Caco-2 (cell line): ENCODE measurements around the gene GREB1. TPM values are rescaled to one million over a fixed set of nuclear protein-coding genes. Genes with fewer than 3 reads are reported as not detected.

Experiments
- BruUV-seq: library from RNA; stranded (reverse); fragments of 400-500 nt; replicated peaks from 2 replicates; lab custom pipeline; 2021; lab: Mats Ljungman, UMichigan
- CTCF ChIA-PET: fragments of 300-600 bp; sonication (Branson Sonifier 250); formaldehyde crosslinking; loops from one replicate; lab custom pipeline; 2022; ENCODE audit warnings: antibody characterized with exemption; lab: Charles Lee
- POLR2A ChIA-PET: fragments of 300-600 bp; sonication (Branson Sonifier 250); formaldehyde crosslinking; loops from one replicate; lab custom pipeline; 2022; ENCODE audit warnings: antibody characterized with exemption; lab: Charles Lee
- DNase-seq, 2 experiments: peaks; one replicate each; pipeline versions ENCODE4 v3.0.0 to v3.0.0-alpha.2; 2020 to 2022
- H3K27me3 ChIP-seq: replicated peaks from 2 replicates; pipeline ENCODE4 v1.6.0; 2011; ENCODE audit warnings: low read length; ENCODE audit not compliant: control insufficient read depth, insufficient read depth
- H3K36me3 ChIP-seq: 2 replicates; pipeline ENCODE4 v1.5.1; 2011; ENCODE audit warnings: low read length; ENCODE audit not compliant: control insufficient read depth, insufficient read depth
- H3K4me1 ChIP-seq: fragments of 250-450 bp; sonication (Bioruptor Pico); 2 replicates; pipeline ENCODE4 v1.5.1; 2020; ENCODE audit warnings: mild to moderate bottlenecking
- H3K4me3 ChIP-seq: 2 replicates; pipeline ENCODE4 v1.5.1; 2011; ENCODE audit warnings: low read depth, mild to moderate bottlenecking, control low read depth, low read length
- H3K9me3 ChIP-seq: fragments of 250-450 bp; sonication (Bioruptor Pico); 2 replicates; pipeline ENCODE4 v1.5.1; 2020; ENCODE audit warnings: mild to moderate bottlenecking, moderate library complexity
- H3K27ac Mint-ChIP-seq: one replicate; pipeline ENCODE4 v1.8.0; 2022; ENCODE audit warnings: mixed read lengths; ENCODE audit not compliant: unreplicated experiment
- H3K27me3 Mint-ChIP-seq: one replicate; pipeline ENCODE4 v1.8.0; 2022; ENCODE audit warnings: mixed read lengths; ENCODE audit not compliant: insufficient read depth, unreplicated experiment
- H3K36me3 Mint-ChIP-seq: one replicate; pipeline ENCODE4 v1.8.0; 2022; ENCODE audit warnings: mild to moderate bottlenecking, mixed read lengths; ENCODE audit not compliant: insufficient read depth, unreplicated experiment
- H3K4me1 Mint-ChIP-seq: one replicate; pipeline ENCODE4 v1.8.0; 2022; ENCODE audit warnings: low read depth, mixed read lengths; ENCODE audit not compliant: unreplicated experiment
- H3K4me3 Mint-ChIP-seq: one replicate; pipeline ENCODE4 v1.8.0; 2022; ENCODE audit warnings: mild to moderate bottlenecking, moderate library complexity, mixed read lengths; ENCODE audit not compliant: unreplicated experiment
- H3K9me3 Mint-ChIP-seq: one replicate; pipeline ENCODE4 v1.8.0; 2022; ENCODE audit warnings: mixed read lengths; ENCODE audit not compliant: unreplicated experiment
- intact Hi-C: fragments of 100-400 bp; cut with micrococcal nuclease; formaldehyde crosslinking; loops from one replicate; pipeline ENCODE4 v1.10.0; 2022; ENCODE audit not compliant: unreplicated experiment
- total RNA-seq: library from RNA; stranded (reverse); gene quantifications from 2 replicates; pipeline ENCODE4 v1.2.3, GENCODE V29; 2022
- TF ChIP-seq, protein P1 (sequence below), 2 experiments: fragments of 200-600 bp in 1 of 2; IDR thresholded peaks; 1 replicate in 1 of 2; 2 replicates in 1 of 2; pipeline versions ENCODE4 v1.5.1 to v1.8.0; 2011 to 2022; ENCODE audit warnings: antibody characterized with exemption in 1 of 2, control low read depth in 1 of 2, inconsistent platforms in 1 of 2, low read depth in 1 of 2, low read length in 1 of 2, mild to moderate bottlenecking in 1 of 2, moderate library complexity in 1 of 2; ENCODE audit not compliant: insufficient read depth in 1 of 2, severe bottlenecking in 1 of 2, unreplicated experiment in 1 of 2

The GREB1 gene
- total RNA-seq, 1 experiment from 2014 or later, result 2.4 TPM

DNA sequence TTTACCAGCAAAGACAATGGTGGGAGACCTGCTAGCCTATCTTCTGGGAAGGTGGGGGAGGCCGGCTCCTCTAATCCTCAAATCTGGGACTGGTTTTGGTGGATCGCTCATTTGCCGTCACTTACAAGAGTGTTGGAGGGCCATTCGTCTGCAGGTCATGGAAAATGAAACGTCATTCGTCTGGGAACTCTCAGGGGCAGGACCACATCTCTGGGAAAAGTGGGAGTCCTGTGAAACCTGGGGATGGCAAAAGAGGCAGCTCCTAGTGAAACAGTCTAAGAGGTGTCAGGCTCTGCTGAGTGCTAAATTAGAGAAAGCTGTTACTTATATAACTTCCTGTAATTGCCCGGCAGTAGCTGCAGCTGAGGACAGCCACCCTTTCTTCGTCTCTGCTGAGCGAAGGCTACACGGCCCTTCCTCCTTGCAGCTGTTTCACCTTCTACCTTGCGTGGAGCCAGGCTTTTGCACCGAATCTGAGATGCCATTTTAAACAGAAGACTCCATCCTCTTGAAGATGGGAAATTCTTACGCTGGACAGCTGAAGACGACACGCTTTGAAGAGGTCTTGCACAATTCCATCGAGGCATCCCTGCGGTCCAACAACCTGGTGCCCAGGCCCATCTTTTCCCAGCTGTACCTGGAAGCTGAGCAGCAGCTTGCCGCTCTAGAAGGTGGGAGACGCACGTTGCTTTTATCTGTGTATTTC is 22.4 kb downstream of the GREB1 start:
- DNase-seq, result no peak
- Histone ChIP-seq H3K36me3 (no peaks in the 10 kb centered on the region), H3K4me1 (no peaks in the 10 kb centered on the region), H3K9me3 (no peaks in the 10 kb centered on the region), H3K27me3 (no peaks in the 10 kb centered on the region), H3K4me3 (no peak overlapping the region)
- TF ChIP-seq, protein P1, sequence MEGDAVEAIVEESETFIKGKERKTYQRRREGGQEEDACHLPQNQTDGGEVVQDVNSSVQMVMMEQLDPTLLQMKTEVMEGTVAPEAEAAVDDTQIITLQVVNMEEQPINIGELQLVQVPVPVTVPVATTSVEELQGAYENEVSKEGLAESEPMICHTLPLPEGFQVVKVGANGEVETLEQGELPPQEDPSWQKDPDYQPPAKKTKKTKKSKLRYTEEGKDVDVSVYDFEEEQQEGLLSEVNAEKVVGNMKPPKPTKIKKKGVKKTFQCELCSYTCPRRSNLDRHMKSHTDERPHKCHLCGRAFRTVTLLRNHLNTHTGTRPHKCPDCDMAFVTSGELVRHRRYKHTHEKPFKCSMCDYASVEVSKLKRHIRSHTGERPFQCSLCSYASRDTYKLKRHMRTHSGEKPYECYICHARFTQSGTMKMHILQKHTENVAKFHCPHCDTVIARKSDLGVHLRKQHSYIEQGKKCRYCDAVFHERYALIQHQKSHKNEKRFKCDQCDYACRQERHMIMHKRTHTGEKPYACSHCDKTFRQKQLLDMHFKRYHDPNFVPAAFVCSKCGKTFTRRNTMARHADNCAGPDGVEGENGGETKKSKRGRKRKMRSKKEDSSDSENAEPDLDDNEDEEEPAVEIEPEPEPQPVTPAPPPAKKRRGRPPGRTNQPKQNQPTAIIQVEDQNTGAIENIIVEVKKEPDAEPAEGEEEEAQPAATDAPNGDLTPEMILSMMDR (IDR thresholded peaks at IDR 0.05; ENCODE audit: insufficient read depth in 1 of 2, low read depth in 1 of 2, low read length in 1 of 2, severe bottlenecking in 1 of 2, unreplicated experiment in 1 of 2), result no peak
- H3K4me1 Mint-ChIP-seq, result peaks cover 5% of the 10 kb centered on the region
- CTCF ChIA-PET, result no interaction called here
- H3K4me3 Mint-ChIP-seq, result no peak overlapping the region
- intact Hi-C loops, result no loop called here
- POLR2A ChIA-PET, result no interaction called here
- no TSS peak for BruUV-seq
- H3K36me3 Mint-ChIP-seq, result no peaks in the 10 kb centered on the region
- H3K27me3 Mint-ChIP-seq, result peaks cover 2% of the 10 kb centered on the region
- H3K27ac Mint-ChIP-seq, result no peak overlapping the region
- H3K9me3 Mint-ChIP-seq, result no peaks in the 10 kb centered on the region

DNA sequence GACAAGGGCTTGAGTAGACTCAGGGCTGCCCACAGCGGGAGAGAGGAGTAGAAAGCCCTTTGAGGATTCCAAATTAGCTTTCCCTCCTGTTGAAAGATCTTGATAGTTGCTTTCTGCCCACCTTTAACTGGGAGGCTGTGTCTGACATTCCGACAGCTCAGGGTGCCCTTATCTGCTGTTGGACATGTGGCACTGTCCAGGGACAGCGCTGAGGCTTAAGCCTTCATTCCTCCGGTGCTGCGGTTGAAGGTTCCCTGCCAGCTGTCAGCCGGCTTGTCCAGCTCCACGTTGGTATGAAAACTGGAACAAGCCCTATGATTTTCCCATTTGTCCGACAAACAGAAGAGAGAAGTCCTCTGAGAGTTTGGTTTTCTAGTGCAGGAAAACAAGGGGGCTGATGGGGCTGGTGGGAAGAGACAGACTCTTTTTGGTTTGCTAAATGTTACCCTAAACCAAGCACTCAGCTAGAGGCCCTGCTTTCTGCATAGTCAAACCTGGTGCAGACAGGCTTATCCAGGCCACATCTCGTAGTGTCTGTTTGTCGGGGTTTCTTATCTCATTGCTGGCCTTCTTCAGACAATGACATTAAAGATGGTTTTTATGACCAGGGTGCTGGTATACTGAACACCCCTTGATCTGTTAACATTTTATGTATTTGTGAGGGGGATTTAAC is 24.5 kb downstream of the GREB1 start:
- ChIA-PET CTCF (interaction anchor here (0.5 to 0.6 kb wide), 2 partner anchors 11 to 144 kb away, joined by 4 read pairs; no protein-coding TSS in a partner anchor), POLR2A (no interaction called here)
- H3K4me1 ChIP-seq, result no peaks in the 10 kb centered on the region
- no peaks in the 10 kb centered on the region for H3K9me3 ChIP-seq
- BruUV-seq, result no TSS peak
- no peaks in the 10 kb centered on the region for H3K36me3 ChIP-seq
- no peaks in the 10 kb centered on the region for H3K27me3 ChIP-seq
- intact Hi-C loops, result no loop called here
- no peak overlapping the region for H3K4me3 Mint-ChIP-seq
- peaks cover 2% of the 10 kb centered on the region for H3K27me3 Mint-ChIP-seq
- H3K4me3 ChIP-seq, result no peak overlapping the region
- H3K9me3 Mint-ChIP-seq, result no peaks in the 10 kb centered on the region
- no peak for DNase-seq
- peaks cover under 1% of the 10 kb centered on the region for H3K4me1 Mint-ChIP-seq
- H3K27ac Mint-ChIP-seq, result no peak overlapping the region
- TF ChIP-seq, protein P1 (IDR thresholded peaks at IDR 0.05; ENCODE audit: insufficient read depth in 1 of 2, low read depth in 1 of 2, low read length in 1 of 2, severe bottlenecking in 1 of 2, unreplicated experiment in 1 of 2), result no peak
- H3K36me3 Mint-ChIP-seq, result no peaks in the 10 kb centered on the region

DNA sequence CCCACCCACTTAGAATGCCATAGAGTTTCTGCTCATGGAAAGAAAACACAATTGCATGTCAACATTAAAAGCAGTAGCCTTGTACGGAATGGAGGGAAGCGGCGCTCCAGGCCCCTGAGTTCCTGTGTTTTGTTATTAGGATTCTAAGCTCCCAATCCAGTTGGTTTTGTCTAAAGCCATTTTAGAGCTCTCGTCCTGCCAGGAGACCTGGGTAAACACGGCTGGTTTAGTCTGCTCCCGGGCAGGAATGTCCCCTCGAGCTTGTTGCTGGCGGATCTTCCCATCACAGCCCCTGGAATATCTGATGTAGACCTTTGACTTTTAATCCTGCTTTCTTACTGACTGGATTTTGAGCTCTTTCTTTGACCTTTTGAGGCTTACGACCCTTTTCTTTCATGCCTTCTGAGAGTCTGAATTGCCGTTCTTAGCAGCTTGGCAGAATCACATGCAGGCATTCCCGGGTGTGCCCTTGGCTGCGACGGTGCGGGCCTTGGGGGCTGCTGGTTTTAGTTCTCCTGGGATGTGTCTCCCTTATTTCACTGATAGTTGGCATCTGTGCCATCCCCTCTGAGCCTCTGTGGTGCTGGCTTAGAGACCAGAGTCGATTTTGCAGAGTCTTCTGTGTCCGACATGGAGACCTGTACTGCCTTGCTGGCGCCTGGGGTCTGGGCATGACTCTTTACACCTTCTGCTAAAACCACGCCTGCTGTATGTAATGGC is 25.4 kb downstream of the GREB1 start:
- no peaks in the 10 kb centered on the region for H3K9me3 ChIP-seq
- Mint-ChIP-seq H3K27ac (peak overlapping the region; percentile 22), H3K4me1 (peaks cover 8% of the 10 kb centered on the region), H3K27me3 (no peaks in the 10 kb centered on the region), H3K36me3 (no peaks in the 10 kb centered on the region), H3K4me3 (no peak overlapping the region), H3K9me3 (peaks cover 8% of the 10 kb centered on the region)
- intact Hi-C loops, result no loop called here
- ChIA-PET POLR2A (no interaction called here), CTCF (no interaction called here)
- no peaks in the 10 kb centered on the region for H3K27me3 ChIP-seq
- 0 out of 2 replicates have a peak, but pooled peaks cover 3% of the 10 kb centered on the region for H3K4me1 ChIP-seq
- TF ChIP-seq, protein P1 (IDR thresholded peaks at IDR 0.05; ENCODE audit: insufficient read depth in 1 of 2, low read depth in 1 of 2, low read length in 1 of 2, severe bottlenecking in 1 of 2, unreplicated experiment in 1 of 2), result no peak
- no peaks in the 10 kb centered on the region for H3K36me3 ChIP-seq
- no peak for DNase-seq
- no peak overlapping the region for H3K4me3 ChIP-seq
- BruUV-seq, result no TSS peak
